GM12874 (cell line): ENCODE data around the gene LRRC41.

Experiments
- TF ChIP-seq, protein P1 (sequence below): IDR thresholded peaks from 2 replicates; pipeline ENCODE4 v1.5.1; 2011; ENCODE audit warnings: low read depth, mild to moderate bottlenecking, control low read depth, low read length, moderate library complexity; ENCODE audit not compliant: insufficient read depth

Gene LRRC41

DNA sequence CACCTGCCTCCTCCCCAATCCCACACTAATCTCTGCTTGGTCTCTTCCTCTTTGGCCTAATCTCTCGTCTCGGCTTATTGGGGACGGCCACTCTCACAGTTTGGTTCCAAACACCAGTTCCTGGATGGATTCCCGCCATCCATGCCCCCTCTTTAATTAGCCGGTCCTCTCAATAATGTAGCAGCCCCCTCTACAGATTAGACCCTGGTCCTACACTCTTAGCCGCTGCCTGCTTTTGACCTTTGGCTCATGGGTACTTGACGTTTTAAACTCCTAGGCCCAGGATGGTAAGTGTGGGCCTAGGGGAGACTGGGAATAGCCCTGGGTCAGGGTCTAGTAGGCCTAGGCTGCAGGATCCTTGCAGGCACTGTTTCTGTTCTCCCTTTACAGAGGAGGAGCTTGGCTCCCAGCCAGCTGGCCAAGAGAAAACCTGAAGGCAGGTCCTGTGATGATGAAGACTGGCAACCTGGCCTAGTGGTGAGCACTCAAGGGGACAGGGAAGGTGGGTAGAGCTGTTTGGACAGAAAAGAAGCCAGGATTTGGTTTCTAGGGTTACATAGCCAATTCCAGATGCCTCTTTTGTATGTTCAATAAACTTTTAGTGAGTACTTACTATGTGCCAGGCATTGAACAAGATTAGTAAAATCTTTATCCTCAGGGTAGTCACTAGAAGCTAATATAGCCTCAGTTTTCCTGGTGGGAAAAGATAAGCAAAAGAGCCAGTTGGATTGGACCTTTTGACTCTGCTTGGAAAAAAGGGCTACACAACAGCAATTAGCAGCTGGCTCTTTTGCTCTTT lies 55.1 kb downstream of the LRRC41 start:
- TF ChIP-seq, protein P1, sequence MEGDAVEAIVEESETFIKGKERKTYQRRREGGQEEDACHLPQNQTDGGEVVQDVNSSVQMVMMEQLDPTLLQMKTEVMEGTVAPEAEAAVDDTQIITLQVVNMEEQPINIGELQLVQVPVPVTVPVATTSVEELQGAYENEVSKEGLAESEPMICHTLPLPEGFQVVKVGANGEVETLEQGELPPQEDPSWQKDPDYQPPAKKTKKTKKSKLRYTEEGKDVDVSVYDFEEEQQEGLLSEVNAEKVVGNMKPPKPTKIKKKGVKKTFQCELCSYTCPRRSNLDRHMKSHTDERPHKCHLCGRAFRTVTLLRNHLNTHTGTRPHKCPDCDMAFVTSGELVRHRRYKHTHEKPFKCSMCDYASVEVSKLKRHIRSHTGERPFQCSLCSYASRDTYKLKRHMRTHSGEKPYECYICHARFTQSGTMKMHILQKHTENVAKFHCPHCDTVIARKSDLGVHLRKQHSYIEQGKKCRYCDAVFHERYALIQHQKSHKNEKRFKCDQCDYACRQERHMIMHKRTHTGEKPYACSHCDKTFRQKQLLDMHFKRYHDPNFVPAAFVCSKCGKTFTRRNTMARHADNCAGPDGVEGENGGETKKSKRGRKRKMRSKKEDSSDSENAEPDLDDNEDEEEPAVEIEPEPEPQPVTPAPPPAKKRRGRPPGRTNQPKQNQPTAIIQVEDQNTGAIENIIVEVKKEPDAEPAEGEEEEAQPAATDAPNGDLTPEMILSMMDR, result 0 out of 2 replicates have a peak, but pooled peaks have one; percentile 3

DNA sequence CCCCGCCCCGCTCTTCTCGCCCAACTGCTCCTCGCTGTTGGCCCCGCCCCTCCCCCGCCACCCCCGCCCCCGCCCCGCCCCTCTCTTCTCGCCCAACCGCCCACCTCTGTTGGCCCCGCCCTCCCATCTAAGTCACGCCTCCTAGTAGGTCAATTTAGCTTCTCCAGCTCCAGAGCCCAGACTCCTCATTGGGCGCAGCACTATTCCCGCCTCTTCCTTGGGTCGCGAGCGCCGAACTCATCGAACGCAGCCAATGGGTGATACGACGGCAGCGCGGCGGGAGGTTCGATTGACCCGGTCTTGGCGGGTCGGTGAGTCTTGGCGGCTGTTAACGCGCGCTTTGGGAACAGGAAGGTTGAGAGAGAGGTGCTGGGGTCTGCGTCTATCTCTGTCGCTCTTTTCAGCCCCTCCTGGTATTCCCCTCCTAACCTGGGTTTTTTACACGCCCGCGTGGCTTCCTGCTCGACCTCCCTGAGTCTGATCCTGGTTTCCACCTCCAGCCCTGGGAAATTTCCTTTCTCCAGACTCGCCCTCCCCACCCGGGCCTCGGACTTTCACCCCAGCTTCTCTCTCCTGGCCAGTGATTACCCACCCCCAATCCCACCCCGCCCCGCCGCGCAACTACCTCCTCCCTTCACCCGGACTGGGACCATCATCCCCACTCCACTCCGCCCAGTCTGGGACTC lies 55.8 kb downstream of the LRRC41 start, which contains the start of gene RAD54L:
Gene RAD54L, plus strand, starts transcription at position 328 of the 686 bp plus-strand sequence. CDS start 643 bp downstream, outside the sequence.
- TF ChIP-seq, protein P1, result no peak

DNA sequence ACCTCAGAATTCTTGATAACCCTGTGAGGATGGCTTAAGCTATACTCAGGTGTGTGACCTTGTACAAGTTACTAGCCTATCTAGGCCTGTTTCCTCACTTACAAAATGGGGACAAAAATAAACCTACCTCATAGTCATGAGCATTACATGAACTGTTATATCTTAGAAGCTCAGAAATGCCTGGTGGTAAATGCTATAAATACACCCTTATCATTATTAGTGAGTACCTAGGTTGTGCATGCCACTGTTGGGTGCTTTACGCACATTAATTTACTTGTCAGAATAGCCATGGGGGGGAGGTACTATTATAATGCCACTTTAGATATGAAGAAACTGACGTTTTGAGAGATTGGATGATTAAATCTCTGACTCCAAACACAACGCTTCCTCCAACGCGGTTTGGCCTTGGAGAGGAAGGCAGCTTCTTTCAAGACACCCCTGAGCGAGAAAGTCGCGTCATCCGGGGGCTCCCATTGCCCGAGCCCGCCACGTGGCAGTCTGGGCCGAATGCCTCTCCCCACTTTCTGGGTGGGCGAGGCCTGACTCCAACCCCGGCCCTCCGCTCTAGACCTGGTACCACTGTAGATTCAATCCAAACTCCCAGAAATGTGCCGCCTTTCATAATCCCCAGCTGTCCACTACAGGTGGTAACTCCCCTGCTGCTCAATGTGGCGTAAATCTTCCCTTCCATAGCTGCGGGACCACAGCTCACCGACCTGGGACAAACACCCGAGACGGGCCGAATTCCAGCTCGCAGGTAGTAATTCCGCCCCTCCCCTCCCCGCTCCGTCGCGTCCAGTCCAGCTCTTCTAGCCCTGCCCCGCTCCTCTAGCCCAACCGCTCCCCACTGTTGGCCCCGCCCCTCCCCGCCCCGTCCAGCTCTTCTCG lies 56.6 kb downstream of the LRRC41 start:
- TF ChIP-seq, protein P1, result no peak

DNA sequence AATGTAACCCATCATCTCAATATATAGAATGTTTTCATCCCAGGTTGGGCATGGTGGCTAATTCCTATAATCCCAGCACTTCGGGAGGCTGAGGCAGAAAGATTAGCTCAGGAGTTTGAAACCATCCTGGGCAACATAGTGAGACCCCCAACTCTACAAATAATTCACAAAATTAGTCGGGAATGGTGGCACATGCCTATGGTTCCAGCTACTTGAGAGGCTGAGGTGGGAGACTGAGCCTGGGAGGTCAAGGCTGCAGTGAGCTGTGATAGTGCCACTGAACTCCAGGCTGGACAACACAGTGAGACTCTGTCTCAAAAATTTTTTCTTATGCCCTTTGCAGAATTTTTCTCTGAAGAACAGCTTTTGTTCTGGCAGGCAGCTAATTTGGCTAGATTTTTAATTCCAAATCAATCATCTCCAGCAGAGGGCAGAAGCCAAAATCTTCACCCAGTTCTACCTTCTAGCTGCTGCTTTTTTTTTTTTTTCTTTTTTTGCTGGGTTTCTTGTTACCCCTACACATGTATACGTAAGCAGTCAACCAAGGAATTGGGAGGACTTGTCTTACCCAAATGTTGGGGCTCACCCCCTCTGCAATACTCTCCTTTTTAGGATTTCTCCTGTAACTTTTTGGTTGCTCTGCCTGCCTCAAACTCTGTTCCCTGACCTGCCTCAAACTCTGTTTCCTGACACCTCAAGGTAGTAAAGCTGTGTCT lies 58.6 kb downstream of the LRRC41 start:
- TF ChIP-seq, protein P1, result peak; percentile 41; the same call in 1 of the 2 replicates

DNA sequence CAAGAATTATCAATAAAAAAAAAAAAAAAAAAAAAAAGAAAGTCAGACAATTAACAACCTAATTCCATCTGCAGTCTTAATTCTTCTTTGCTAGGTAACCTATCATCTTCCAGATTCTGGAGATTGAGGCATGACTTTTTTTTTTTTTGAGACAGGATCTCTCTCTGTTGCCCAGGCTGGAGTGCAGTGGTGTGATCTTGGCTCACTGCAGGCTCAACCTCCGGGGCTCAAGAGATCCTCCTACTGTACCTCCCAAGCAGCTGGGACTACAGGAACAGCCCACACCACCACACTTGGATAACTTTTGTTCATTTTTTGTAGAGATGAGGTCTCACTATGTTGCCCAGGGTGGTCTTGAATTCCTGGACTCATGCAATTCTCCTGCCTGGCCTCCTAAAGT lies 60.5 kb downstream of the LRRC41 start:
- TF ChIP-seq, protein P1, result no peak

DNA sequence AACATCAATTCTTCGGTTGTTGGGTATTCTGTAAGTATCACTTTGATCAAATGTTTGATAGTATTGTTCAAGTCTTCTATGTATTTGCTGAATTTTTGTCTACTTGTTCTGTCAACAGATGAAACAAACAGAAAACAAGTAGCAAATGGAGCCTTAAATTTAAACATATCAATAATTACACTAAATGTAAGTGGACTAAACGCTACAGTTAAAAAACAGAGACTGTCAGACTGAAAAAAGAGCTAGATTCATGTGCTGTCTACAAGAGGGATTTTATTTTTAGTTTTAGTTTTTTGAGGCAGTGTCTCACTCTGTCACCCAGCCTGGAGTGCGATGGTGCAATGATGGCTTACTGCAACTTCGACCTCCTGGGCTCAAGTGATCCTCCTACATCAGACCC lies 66.5 kb downstream of the LRRC41 start:
- TF ChIP-seq, protein P1, result no peak
